ENCODE results near the gene SNPH.

SNPH gene

DNA sequence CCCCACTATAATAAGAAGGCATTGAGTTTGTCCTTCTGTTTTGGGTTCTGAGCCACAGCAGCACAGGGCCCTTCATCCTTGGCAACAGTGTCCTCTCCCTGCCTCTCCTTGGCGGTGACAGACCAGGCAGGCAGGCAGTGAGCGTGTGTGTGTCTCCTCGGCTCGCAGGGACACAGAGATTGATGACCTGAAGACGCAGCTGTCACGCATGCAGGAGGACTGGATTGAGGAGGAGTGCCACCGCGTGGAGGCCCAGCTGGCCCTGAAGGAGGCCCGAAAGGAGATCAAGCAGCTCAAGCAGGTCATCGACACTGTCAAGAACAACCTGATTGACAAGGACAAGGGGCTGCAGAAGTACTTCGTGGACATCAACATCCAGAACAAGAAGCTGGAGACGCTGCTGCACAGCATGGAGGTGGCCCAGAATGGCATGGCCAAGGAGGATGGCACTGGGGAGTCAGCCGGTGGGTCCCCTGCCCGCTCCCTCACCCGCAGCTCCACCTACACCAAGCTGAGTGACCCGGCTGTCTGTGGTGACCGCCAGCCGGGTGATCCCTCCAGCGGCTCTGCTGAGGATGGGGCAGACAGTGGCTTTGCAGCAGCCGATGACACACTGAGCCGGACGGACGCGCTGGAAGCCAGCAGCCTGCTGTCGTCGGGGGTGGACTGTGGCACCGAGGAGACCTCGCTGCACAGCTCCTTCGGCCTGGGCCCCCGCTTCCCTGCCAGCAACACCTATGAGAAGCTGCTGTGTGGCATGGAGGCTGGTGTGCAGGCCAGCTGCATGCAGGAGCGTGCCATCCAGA, 38.8 kb downstream of the SNPH start:
- H3K4me3 ChIP-seq (ENCODE audit: low read depth, low read length): no peak overlapping the region
- POLR2A ChIA-PET: no interaction called here
- peaks cover 0 to 26% of the 10 kb centered on the region in 2 experiments; a peak in 1 of 3 replicates for H3K36me3 ChIP-seq (ENCODE audit: control insufficient read depth in 2 of 2, insufficient read depth in 1 of 2, low read length in 2 of 2)
- H3K4me1 ChIP-seq (ENCODE audit: control insufficient read depth, insufficient read depth, low read length): no peaks in the 10 kb centered on the region
- TF ChIP-seq ZBTB21 (tag by site-specific recombination; IDR thresholded peaks at IDR 0.05) (no peak), OVOL3 (tag by site-specific recombination; IDR thresholded peaks at IDR 0.05) (no peak), ZSCAN23 (tag by site-specific recombination; IDR thresholded peaks at IDR 0.05) (no peak), ZNF169 (tag by site-specific recombination; IDR thresholded peaks at IDR 0.05) (no peak), ZNF404 (tag by site-specific recombination; IDR thresholded peaks at IDR 0.05) (no peak), ZNF785 (tag by site-specific recombination; IDR thresholded peaks at IDR 0.05) (no peak), ZSCAN30 (tag by site-specific recombination; IDR thresholded peaks at IDR 0.05) (no peak), ZNF311 (tag by site-specific recombination; IDR thresholded peaks at IDR 0.05; ENCODE audit: borderline replicate concordance) (no peak), ZFP69B (tag by site-specific recombination; IDR thresholded peaks at IDR 0.05) (no peak), ZFP37 (tag by site-specific recombination; IDR thresholded peaks at IDR 0.05) (no peak), BCL11A (tag by site-specific recombination; IDR thresholded peaks at IDR 0.05; ENCODE audit: low read depth) (no peak), ZNF248 (tag by site-specific recombination; IDR thresholded peaks at IDR 0.05) (no peak), ZNF24 (tag by site-specific recombination; IDR thresholded peaks at IDR 0.05) (no peak), ZNF302 (tag by site-specific recombination; IDR thresholded peaks at IDR 0.05; ENCODE audit: low read depth) (no peak), ZNF19 (tag by site-specific recombination; IDR thresholded peaks at IDR 0.05; ENCODE audit: low read depth) (no peak), IKZF3 (tag by site-specific recombination; IDR thresholded peaks at IDR 0.05) (no peak), ZNF211 (tag by site-specific recombination; IDR thresholded peaks at IDR 0.05; ENCODE audit: low read depth) (no peak), ZNF514 (tag by site-specific recombination; IDR thresholded peaks at IDR 0.05) (no peak), ZNF214 (tag by site-specific recombination; IDR thresholded peaks at IDR 0.05; ENCODE audit: borderline replicate concordance) (no peak)
- TF ChIP-seq, protein P1, sequence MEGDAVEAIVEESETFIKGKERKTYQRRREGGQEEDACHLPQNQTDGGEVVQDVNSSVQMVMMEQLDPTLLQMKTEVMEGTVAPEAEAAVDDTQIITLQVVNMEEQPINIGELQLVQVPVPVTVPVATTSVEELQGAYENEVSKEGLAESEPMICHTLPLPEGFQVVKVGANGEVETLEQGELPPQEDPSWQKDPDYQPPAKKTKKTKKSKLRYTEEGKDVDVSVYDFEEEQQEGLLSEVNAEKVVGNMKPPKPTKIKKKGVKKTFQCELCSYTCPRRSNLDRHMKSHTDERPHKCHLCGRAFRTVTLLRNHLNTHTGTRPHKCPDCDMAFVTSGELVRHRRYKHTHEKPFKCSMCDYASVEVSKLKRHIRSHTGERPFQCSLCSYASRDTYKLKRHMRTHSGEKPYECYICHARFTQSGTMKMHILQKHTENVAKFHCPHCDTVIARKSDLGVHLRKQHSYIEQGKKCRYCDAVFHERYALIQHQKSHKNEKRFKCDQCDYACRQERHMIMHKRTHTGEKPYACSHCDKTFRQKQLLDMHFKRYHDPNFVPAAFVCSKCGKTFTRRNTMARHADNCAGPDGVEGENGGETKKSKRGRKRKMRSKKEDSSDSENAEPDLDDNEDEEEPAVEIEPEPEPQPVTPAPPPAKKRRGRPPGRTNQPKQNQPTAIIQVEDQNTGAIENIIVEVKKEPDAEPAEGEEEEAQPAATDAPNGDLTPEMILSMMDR (tag by site-specific recombination; IDR thresholded peaks at IDR 0.05): no peak
- CTCF ChIA-PET: interaction anchor here (1.1 kb wide), 1 partner anchor 8 kb away, joined by 7 read pairs; no protein-coding TSS in a partner anchor
- H3K27ac ChIP-seq (ENCODE audit: extremely low read depth, low read depth, low read length): no peak overlapping the region
- H3K9me3 ChIP-seq (ENCODE audit: control insufficient read depth, insufficient read depth, low read depth, low read length): no peaks in the 10 kb centered on the region

DNA sequence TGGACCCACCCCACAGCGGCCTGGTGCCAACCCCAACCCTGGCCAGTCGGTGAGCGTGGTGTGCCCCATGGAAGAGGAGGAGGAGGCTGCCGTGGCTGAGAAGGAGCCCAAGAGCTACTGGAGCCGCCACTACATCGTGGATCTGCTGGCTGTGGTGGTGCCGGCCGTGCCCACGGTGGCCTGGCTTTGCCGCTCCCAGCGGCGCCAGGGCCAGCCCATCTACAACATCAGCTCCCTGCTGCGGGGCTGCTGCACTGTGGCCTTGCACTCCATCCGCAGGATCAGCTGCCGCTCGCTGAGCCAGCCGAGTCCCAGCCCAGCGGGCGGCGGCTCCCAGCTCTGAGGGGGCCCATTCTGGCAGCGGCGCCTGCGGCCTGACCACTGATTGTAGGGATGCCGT, 39.6 kb downstream of the SNPH start:
- Histone ChIP-seq H3K9me3 (ENCODE audit: control insufficient read depth, insufficient read depth, low read depth, low read length) (no peaks in the 10 kb centered on the region), H3K4me1 (ENCODE audit: control insufficient read depth, insufficient read depth, low read length) (no peaks in the 10 kb centered on the region), H3K4me3 (ENCODE audit: low read depth, low read length) (no peak overlapping the region), H3K36me3 (ENCODE audit: control insufficient read depth in 2 of 2, insufficient read depth in 1 of 2, low read length in 2 of 2) (peaks cover 0 to 22% of the 10 kb centered on the region in 2 experiments; a peak in 1 of 3 replicates), H3K27ac (ENCODE audit: extremely low read depth, low read depth, low read length) (no peak overlapping the region)
- TF ChIP-seq, protein P2, sequence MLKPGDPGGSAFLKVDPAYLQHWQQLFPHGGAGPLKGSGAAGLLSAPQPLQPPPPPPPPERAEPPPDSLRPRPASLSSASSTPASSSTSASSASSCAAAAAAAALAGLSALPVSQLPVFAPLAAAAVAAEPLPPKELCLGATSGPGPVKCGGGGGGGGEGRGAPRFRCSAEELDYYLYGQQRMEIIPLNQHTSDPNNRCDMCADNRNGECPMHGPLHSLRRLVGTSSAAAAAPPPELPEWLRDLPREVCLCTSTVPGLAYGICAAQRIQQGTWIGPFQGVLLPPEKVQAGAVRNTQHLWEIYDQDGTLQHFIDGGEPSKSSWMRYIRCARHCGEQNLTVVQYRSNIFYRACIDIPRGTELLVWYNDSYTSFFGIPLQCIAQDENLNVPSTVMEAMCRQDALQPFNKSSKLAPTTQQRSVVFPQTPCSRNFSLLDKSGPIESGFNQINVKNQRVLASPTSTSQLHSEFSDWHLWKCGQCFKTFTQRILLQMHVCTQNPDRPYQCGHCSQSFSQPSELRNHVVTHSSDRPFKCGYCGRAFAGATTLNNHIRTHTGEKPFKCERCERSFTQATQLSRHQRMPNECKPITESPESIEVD (tag by site-specific recombination; IDR thresholded peaks at IDR 0.05): no peak
- TF ChIP-seq ZNF843 (tag by site-specific recombination; IDR thresholded peaks at IDR 0.05) (no peak), ZNF23 (tag by site-specific recombination; IDR thresholded peaks at IDR 0.05; ENCODE audit: borderline replicate concordance) (no peak), ZNF624 (tag by site-specific recombination; IDR thresholded peaks at IDR 0.05) (no peak), ZNF561 (tag by site-specific recombination; IDR thresholded peaks at IDR 0.05; ENCODE audit: borderline replicate concordance) (no peak), ZFHX2 (tag by site-specific recombination; conservative IDR thresholded peaks at IDR 0.05) (no peak), ZNF169 (tag by site-specific recombination; IDR thresholded peaks at IDR 0.05) (no peak), ZFP37 (tag by site-specific recombination; IDR thresholded peaks at IDR 0.05) (no peak), ZNF211 (tag by site-specific recombination; IDR thresholded peaks at IDR 0.05; ENCODE audit: low read depth) (no peak), KLF16 (tag by site-specific recombination; IDR thresholded peaks at IDR 0.05) (no peak), ZNF555 (tag by site-specific recombination; conservative IDR thresholded peaks at IDR 0.05) (no peak), OVOL3 (tag by site-specific recombination; IDR thresholded peaks at IDR 0.05) (no peak), ZNF549 (tag by site-specific recombination; IDR thresholded peaks at IDR 0.05) (no peak)
- TF ChIP-seq, protein P3, sequence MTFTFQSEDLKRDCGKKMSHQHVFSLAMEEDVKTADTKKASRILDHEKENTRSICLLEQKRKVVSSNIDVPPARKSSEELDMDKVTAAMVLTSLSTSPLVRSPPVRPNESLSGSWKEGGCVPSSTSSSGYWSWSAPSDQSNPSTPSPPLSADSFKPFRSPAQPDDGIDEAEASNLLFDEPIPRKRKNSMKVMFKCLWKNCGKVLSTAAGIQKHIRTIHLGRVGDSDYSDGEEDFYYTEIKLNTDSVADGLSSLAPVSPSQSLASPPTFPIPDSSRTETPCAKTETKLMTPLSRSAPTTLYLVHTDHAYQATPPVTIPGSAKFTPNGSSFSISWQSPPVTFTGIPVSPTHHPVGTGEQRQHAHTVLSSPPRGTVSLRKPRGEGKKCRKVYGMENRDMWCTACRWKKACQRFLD (tag by site-specific recombination; IDR thresholded peaks at IDR 0.05): no peak
- ChIA-PET CTCF (no interaction called here), POLR2A (no interaction called here)
